ENCODE measurements around the gene GHRL. TPM values are rescaled to one million over a fixed set of nuclear protein-coding genes. Genes with fewer than 3 reads are reported as not detected.

GHRL gene
- total and polyA plus RNA-seq, 2 of the 4 experiments (the other 2 are of a cell fraction): 0.27 TPM; not detected in 1

DNA sequence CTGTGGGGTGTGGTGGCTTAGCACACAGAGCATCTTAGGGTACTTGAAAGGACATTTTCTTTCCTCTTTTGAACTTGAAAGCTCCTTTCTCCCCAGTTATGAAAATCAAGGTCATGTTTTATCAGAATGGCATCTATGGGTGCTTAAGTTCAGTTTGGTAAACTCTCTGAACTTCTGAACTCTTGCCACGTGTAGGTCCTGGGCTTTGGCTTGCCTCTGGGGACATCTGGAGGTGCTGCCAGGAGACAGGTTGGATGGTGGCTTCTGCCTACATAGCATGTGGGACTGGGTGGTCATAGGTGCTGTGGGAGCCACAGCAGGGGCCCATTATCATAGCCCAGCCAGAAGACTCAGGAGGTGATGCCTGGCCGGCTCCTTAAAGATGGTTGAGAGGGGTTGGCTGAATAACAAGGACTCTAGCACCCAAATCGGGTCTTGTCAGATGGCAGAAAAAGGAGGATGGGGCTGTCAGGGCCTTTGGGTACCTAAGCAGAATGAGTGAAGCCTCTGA is 15.6 kb downstream of the GHRL start:
- Histone ChIP-seq H3K27ac (ENCODE audit: insufficient read depth, low read length) (no peak overlapping the region), H3K4ac (ENCODE audit: low read depth, low read length) (no peak overlapping the region)
- dilution Hi-C loops (cut with HindIII; ENCODE audit: low sequenced_read_pairs, unreplicated experiment): no loop called here

More for the DNA sequence above, 15.6 kb downstream of the GHRL start:
- TF ChIP-seq RFX5 (IDR thresholded peaks at IDR 0.05; ENCODE audit: low read depth, low read length) (no peak), MXI1 (IDR thresholded peaks at IDR 0.05; ENCODE audit: borderline replicate concordance, low read depth, low read length) (no peak), CEBPB (IDR thresholded peaks at IDR 0.05; ENCODE audit: low read depth, low read length) (no peak), CHD1 (IDR thresholded peaks at IDR 0.05; ENCODE audit: low read depth, low read length) (no peak), MAFK (IDR thresholded peaks at IDR 0.05; ENCODE audit: low read depth, low read length) (no peak)
- TF ChIP-seq, protein P1, sequence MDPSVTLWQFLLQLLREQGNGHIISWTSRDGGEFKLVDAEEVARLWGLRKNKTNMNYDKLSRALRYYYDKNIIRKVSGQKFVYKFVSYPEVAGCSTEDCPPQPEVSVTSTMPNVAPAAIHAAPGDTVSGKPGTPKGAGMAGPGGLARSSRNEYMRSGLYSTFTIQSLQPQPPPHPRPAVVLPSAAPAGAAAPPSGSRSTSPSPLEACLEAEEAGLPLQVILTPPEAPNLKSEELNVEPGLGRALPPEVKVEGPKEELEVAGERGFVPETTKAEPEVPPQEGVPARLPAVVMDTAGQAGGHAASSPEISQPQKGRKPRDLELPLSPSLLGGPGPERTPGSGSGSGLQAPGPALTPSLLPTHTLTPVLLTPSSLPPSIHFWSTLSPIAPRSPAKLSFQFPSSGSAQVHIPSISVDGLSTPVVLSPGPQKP (IDR thresholded peaks at IDR 0.05; ENCODE audit: borderline replicate concordance, low read depth, low read length): no peak
- H3K4me2 ChIP-seq (ENCODE audit: low read depth, low read length): no peak overlapping the region
- H2BK5ac ChIP-seq (ENCODE audit: low read depth, low read length, poor library complexity, severe bottlenecking): no peak overlapping the region
- in situ Hi-C loops (cut with MboI; ENCODE audit: low sequenced_read_pairs) (no loop called here), intact Hi-C loops (cut with micrococcal nuclease) (no loop called here)
- no peak overlapping the region for H3K9ac ChIP-seq (ENCODE audit: low read depth, low read length)
- no peak overlapping the region for H3K4me3 ChIP-seq (ENCODE audit: insufficient read depth, low read depth, low read length)
- ChIA-PET POLR2A (ENCODE audit: unreplicated experiment) (interaction anchor here (0.6 kb wide), 1 partner anchor 21 kb away, joined by 5 read pairs; no protein-coding TSS in a partner anchor), CTCF (no interaction called here)
- H3K9me1 ChIP-seq (ENCODE audit: insufficient read depth, low read length): peaks cover 3% of the 10 kb centered on the region; the same call in 1 of the 2 replicates
- WGBS, 2 experiments (ENCODE audit: extremely low coverage in 2 of 2, insufficient read length in 1 of 2): 100% methylated on average over 1 of the region's 3 CpGs; no CpG with 5 or more reads in 1 of the 2 experiments
- H2BK120ac ChIP-seq (ENCODE audit: low read depth, low read length): no peak overlapping the region
- H3K27me3 ChIP-seq (ENCODE audit: control insufficient read depth, insufficient read depth, low read length): no peaks in the 10 kb centered on the region
- no peak overlapping the region for H2BK15ac ChIP-seq (ENCODE audit: low read depth, low read length)
- peaks cover 35% of the 10 kb centered on the region for H3K36me3 ChIP-seq (ENCODE audit: control insufficient read depth, insufficient read depth, low read length)
- no peak overlapping the region for H2AK9ac ChIP-seq (replicated peaks; ENCODE audit: low read depth, low read length, poor library complexity)
- no peak overlapping the region for H2BK20ac ChIP-seq (ENCODE audit: low read depth, low read length)
- ATAC-seq (ENCODE audit: low read depth) (no peak), DNase-seq (no peak)
- no peak overlapping the region for H3K56ac ChIP-seq (ENCODE audit: extremely low read depth, insufficient read depth, low read length)
- H3K4me1 ChIP-seq (ENCODE audit: control insufficient read depth, insufficient read depth, low read length): peaks cover 4% of the 10 kb centered on the region; the same call in 1 of the 2 replicates
- H4K8ac ChIP-seq (ENCODE audit: low read depth in 2 of 2, low read length in 2 of 2): no peak overlapping the region
- no peak overlapping the region for H3K23ac ChIP-seq (ENCODE audit: low read depth, low read length)
- H3K9me3 ChIP-seq (ENCODE audit: control insufficient read depth, insufficient read depth, low read length): no peaks in the 10 kb centered on the region
- H3K18ac ChIP-seq (ENCODE audit: low read depth, low read length): no peak overlapping the region
- H4K20me1 ChIP-seq (ENCODE audit: insufficient read depth, low read length): peaks cover 38% of the 10 kb centered on the region
- no peak overlapping the region for H2AFZ ChIP-seq (replicated peaks; ENCODE audit: low read length, poor library complexity)
- BruUV-seq (replicated peaks): no TSS peak
- H4K91ac ChIP-seq (ENCODE audit: insufficient read depth, low read depth, low read length): no peak overlapping the region
- H3K14ac ChIP-seq (replicated peaks; ENCODE audit: low read depth, low read length): no peak overlapping the region
- no peak overlapping the region for H4K5ac ChIP-seq (ENCODE audit: low read depth, low read length)
- no peak overlapping the region for H2AK5ac ChIP-seq (ENCODE audit: low read depth, low read length)
- H3K79me1 ChIP-seq (ENCODE audit: low read depth in 1 of 2, low read length in 2 of 2): peaks cover 36 to 43% of the 10 kb centered on the region in 2 experiments

All from IMR-90 (cell line).